GM23248 (cell line): ENCODE measurements around the gene MAPT. TPM values are rescaled to one million over a fixed set of nuclear protein-coding genes. Genes with fewer than 3 reads are reported as not detected.

Experiments
- DNase-seq: peaks from one replicate; pipeline ENCODE4 v3.0.0-alpha.2; 2015
- H2AFZ ChIP-seq: fragments of 200-600 bp; sonication (generic); 2 replicates; pipeline ENCODE4 v1.6.1; 2016; ENCODE audit warnings: antibody characterized with exemption
- H3F3A ChIP-seq: fragments of 200-600 bp; sonication (generic); 2 replicates; pipeline ENCODE4 v1.6.1; 2016; ENCODE audit warnings: mild to moderate bottlenecking, antibody characterized with exemption, mixed run types; ENCODE audit not compliant: insufficient read depth
- H3K27ac ChIP-seq: fragments of 200-600 bp; sonication (generic); 2 replicates; pipeline ENCODE4 v1.5.1; 2016; ENCODE audit warnings: mild to moderate bottlenecking
- H3K27me3 ChIP-seq: fragments of 200-600 bp; sonication (generic); replicated peaks from 2 replicates; pipeline ENCODE4 v1.6.1; 2016; ENCODE audit warnings: mild to moderate bottlenecking; ENCODE audit not compliant: insufficient read depth
- H3K36me3 ChIP-seq: fragments of 200-600 bp; sonication (generic); 2 replicates; pipeline ENCODE4 v1.6.1; 2016; ENCODE audit warnings: low read depth, mild to moderate bottlenecking
- H3K4me1 ChIP-seq: fragments of 200-600 bp; sonication (generic); 2 replicates; pipeline ENCODE4 v1.6.1; 2016; ENCODE audit warnings: mild to moderate bottlenecking; ENCODE audit not compliant: insufficient read depth
- H3K4me2 ChIP-seq: fragments of 200-600 bp; sonication (generic); one replicate; pipeline ENCODE4 v1.6.1; 2016; ENCODE audit warnings: mild to moderate bottlenecking; ENCODE audit not compliant: unreplicated experiment
- H3K4me3 ChIP-seq: fragments of 200-600 bp; sonication (generic); 2 replicates; pipeline ENCODE4 v1.5.1; 2016; ENCODE audit warnings: mild to moderate bottlenecking
- H3K79me2 ChIP-seq: fragments of 200-600 bp; sonication (generic); 2 replicates; pipeline ENCODE4 v1.6.1; 2016; ENCODE audit warnings: mild to moderate bottlenecking; ENCODE audit not compliant: insufficient read depth
- H3K9ac ChIP-seq: fragments of 200-600 bp; sonication (generic); 2 replicates; pipeline ENCODE4 v1.6.1; 2016; ENCODE audit warnings: mild to moderate bottlenecking
- H3K9me2 ChIP-seq: fragments of 200-600 bp; sonication (generic); 2 replicates; pipeline ENCODE4 v1.6.1; 2016; ENCODE audit warnings: mixed run types, mild to moderate bottlenecking, moderate library complexity; ENCODE audit not compliant: insufficient read depth
- H3K9me3 ChIP-seq: fragments of 200-600 bp; sonication (generic); one replicate; pipeline ENCODE4 v1.6.1; 2017; ENCODE audit warnings: low read depth
- H4K20me1 ChIP-seq: fragments of 200-600 bp; sonication (generic); 2 replicates; pipeline ENCODE4 v1.6.0; 2016; ENCODE audit not compliant: insufficient read depth
- EZH2 ChIP-seq: fragments of 200-600 bp; sonication (generic); IDR thresholded peaks from 2 replicates; pipeline ENCODE4 v1.6.1; 2018; ENCODE audit warnings: antibody characterized with exemption, mild to moderate bottlenecking; ENCODE audit not compliant: insufficient read depth, poor library complexity, severe bottlenecking
- EZH2phosphoT487 ChIP-seq: fragments of 200-600 bp; sonication (generic); IDR thresholded peaks from 2 replicates; pipeline ENCODE4 v1.6.1; 2018; ENCODE audit warnings: antibody characterized with exemption, moderate library complexity, mild to moderate bottlenecking, low read depth; ENCODE audit not compliant: insufficient read depth
- WGBS, 2 experiments: methylation state at CpG; one replicate each; pipeline ENCODE4 v1.1.6; 2015 to 2017; ENCODE audit warnings: low lambda C conversion rate in 2 of 2, low coverage in 1 of 2; ENCODE audit errors: missing lambda C conversion rate in 2 of 2; 5-methylcytosine and 5-hydroxymethylcytosine counted together
- in situ Hi-C: fragments of 300-500 bp; cut with MboI; formaldehyde crosslinking; loops from 2 replicates; pipeline ENCODE4 v1.15.0; 2020
- polyA plus RNA-seq: library from polyadenylated mRNA; unstranded; fragments of >200 nt; fragmentation: Nextera tagmentation; extraction: Ambion mirVana; gene quantifications from 2 replicates; pipeline ENCODE4 v1.2.1, GENCODE V29; 2016
- total RNA-seq: library from RNA; depleted of rRNA; stranded (reverse); fragments of >200 nt; shearing (Covaris generic); gene quantifications from 2 replicates; pipeline ENCODE4 v1.2.3, GENCODE V29; 2014

Gene MAPT
- total and polyA plus RNA-seq, 2 experiments from 2014 or later, result 0.06 TPM; not detected in 1

GRCh38 chr17:45984368-45984767, 90.0 kb downstream of the MAPT start:
- Histone ChIP-seq H3F3A (no peaks in the 10 kb centered on the region), H3K27me3 (0 out of 2 replicates have a peak, but pooled peaks cover 13% of the 10 kb centered on the region), H3K9ac (no peak overlapping the region), H3K4me1 (no peaks in the 10 kb centered on the region), H3K79me2 (no peaks in the 10 kb centered on the region), H4K20me1 (no peaks in the 10 kb centered on the region), H2AFZ (no peak overlapping the region), H3K4me2 (no peak overlapping the region), H3K27ac (no peak overlapping the region), H3K9me2 (no peaks in the 10 kb centered on the region), H3K36me3 (no peaks in the 10 kb centered on the region), H3K9me3 (no peaks in the 10 kb centered on the region), H3K4me3 (no peak overlapping the region)
- TF ChIP-seq EZH2, result no peak
- TF ChIP-seq EZH2phosphoT487, result no peak
- DNase-seq, result no peak
- in situ Hi-C loops, result no loop called here
- WGBS, 2 experiments, result 75 to 82% methylated on average over 5 of the region's 5 CpGs

GRCh38 chr17:45985447-45985846, 91.1 kb downstream of the MAPT start:
- H3K4me2 ChIP-seq, result no peak overlapping the region
- H4K20me1 ChIP-seq, result no peaks in the 10 kb centered on the region
- no peak overlapping the region for H3K9ac ChIP-seq
- H3K27me3 ChIP-seq, result peaks cover 13% of the 10 kb centered on the region; the same call in 1 of the 2 replicates
- no peaks in the 10 kb centered on the region for H3F3A ChIP-seq
- H3K9me2 ChIP-seq, result no peaks in the 10 kb centered on the region
- no peaks in the 10 kb centered on the region for H3K4me1 ChIP-seq
- in situ Hi-C loops, result no loop called here
- 75 to 82% methylated on average over 4 of the region's 4 CpGs for WGBS, 2 experiments
- TF ChIP-seq EZH2phosphoT487 (no peak), EZH2 (no peak)
- H2AFZ ChIP-seq, result no peak overlapping the region
- no peak overlapping the region for H3K27ac ChIP-seq
- H3K4me3 ChIP-seq, result no peak overlapping the region
- no peak for DNase-seq
- H3K79me2 ChIP-seq, result no peaks in the 10 kb centered on the region
- no peaks in the 10 kb centered on the region for H3K9me3 ChIP-seq
- H3K36me3 ChIP-seq, result no peaks in the 10 kb centered on the region

GRCh38 chr17:45986056-45986455, 91.7 kb downstream of the MAPT start:
- in situ Hi-C loops, result no loop called here
- Histone ChIP-seq H3K27me3 (peaks cover 13% of the 10 kb centered on the region; the same call in 1 of the 2 replicates), H3F3A (no peaks in the 10 kb centered on the region), H3K4me1 (no peaks in the 10 kb centered on the region), H3K9ac (no peak overlapping the region), H4K20me1 (no peaks in the 10 kb centered on the region), H3K79me2 (no peaks in the 10 kb centered on the region), H3K4me2 (no peak overlapping the region), H3K27ac (no peak overlapping the region), H3K36me3 (no peaks in the 10 kb centered on the region), H2AFZ (no peak overlapping the region), H3K9me2 (no peaks in the 10 kb centered on the region), H3K4me3 (no peak overlapping the region), H3K9me3 (no peaks in the 10 kb centered on the region)
- no peak for TF ChIP-seq EZH2phosphoT487
- 47 to 66% methylated on average over 4 of the region's 4 CpGs for WGBS, 2 experiments
- no peak for DNase-seq

GRCh38 chr17:45987706-45988105, 93.4 kb downstream of the MAPT start:
- WGBS, 2 experiments, result 52 to 78% methylated on average over 5 of the region's 5 CpGs
- H3F3A ChIP-seq, result no peaks in the 10 kb centered on the region
- no peaks in the 10 kb centered on the region for H3K36me3 ChIP-seq
- no peak for DNase-seq
- no peaks in the 10 kb centered on the region for H3K9me3 ChIP-seq
- H3K4me2 ChIP-seq, result no peak overlapping the region
- no peak overlapping the region for H2AFZ ChIP-seq
- H3K9me2 ChIP-seq, result no peaks in the 10 kb centered on the region
- H4K20me1 ChIP-seq, result no peaks in the 10 kb centered on the region
- no peaks in the 10 kb centered on the region for H3K79me2 ChIP-seq
- H3K27ac ChIP-seq, result no peak overlapping the region
- in situ Hi-C loops, result no loop called here
- TF ChIP-seq EZH2 (no peak), EZH2phosphoT487 (no peak)
- H3K9ac ChIP-seq, result no peak overlapping the region
- peaks cover 13% of the 10 kb centered on the region; the same call in 1 of the 2 replicates for H3K27me3 ChIP-seq
- H3K4me1 ChIP-seq, result no peaks in the 10 kb centered on the region
- H3K4me3 ChIP-seq, result no peak overlapping the region

- H4K20me1 ChIP-seq, result no peaks in the 10 kb centered on the region
- H3K36me3 ChIP-seq, result no peaks in the 10 kb centered on the region
- TF ChIP-seq EZH2phosphoT487 (no peak), EZH2 (no peak)
- DNase-seq, result no peak
- peaks cover 13% of the 10 kb centered on the region; the same call in 1 of the 2 replicates for H3K27me3 ChIP-seq
- no peak overlapping the region for H3K9ac ChIP-seq
- no peaks in the 10 kb centered on the region for H3K9me3 ChIP-seq
- 38 to 43% methylated on average over 3 of the region's 3 CpGs for WGBS, 2 experiments
- in situ Hi-C loops, result no loop called here
- H3K9me2 ChIP-seq, result no peaks in the 10 kb centered on the region
- H3K79me2 ChIP-seq, result no peaks in the 10 kb centered on the region
- no peaks in the 10 kb centered on the region for H3K4me1 ChIP-seq
- no peak overlapping the region for H2AFZ ChIP-seq
- H3K27ac ChIP-seq, result no peak overlapping the region
- no peak overlapping the region for H3K4me2 ChIP-seq
- H3F3A ChIP-seq, result no peaks in the 10 kb centered on the region
- H3K4me3 ChIP-seq, result no peak overlapping the region
These were observed 95.4 kb downstream of the MAPT start for GRCh38 chr17:45989759-45990158.
